H1 (cell line): ENCODE data around the gene FAM83C. TPM values are rescaled to one million over a fixed set of nuclear protein-coding genes. Genes with fewer than 3 reads are reported as not detected.

ENCODE experiments used
- CTCF ChIA-PET: fragments of 300-600 bp; sonication (Branson Sonifier 250); formaldehyde crosslinking; loops from one replicate; lab custom pipeline; 2021; ENCODE audit not compliant: partially characterized antibody; lab: Charles Lee
- POLR2A ChIA-PET: fragments of 300-600 bp; sonication (Branson Sonifier 250); formaldehyde crosslinking; loops from one replicate; lab custom pipeline; 2021; ENCODE audit warnings: inconsistent platforms; ENCODE audit not compliant: partially characterized antibody; lab: Charles Lee
- DNase-seq, 2 experiments: peaks; one replicate each; pipeline versions ENCODE4 v3.0.0 to v3.0.0-alpha.2; 2010 to 2022; ENCODE audit warnings: low spot score in 2 of 2, low read depth in 1 of 2, mixed read lengths in 1 of 2
- FAIRE-seq: peaks from 2 replicates; lab custom pipeline; 2011; peaks lifted over from hg19 to GRCh38; lab: Jason Lieb, UNC
- H2AFZ ChIP-seq: 2 replicates; pipeline ENCODE4 v1.8.1; 2012; ENCODE audit warnings: low read length, inconsistent platforms
- H2AK5ac ChIP-seq: 2 replicates; pipeline ENCODE4 v1.6.1; 2013; ENCODE audit warnings: low read depth, low read length
- H2BK120ac ChIP-seq: replicated peaks from 2 replicates; pipeline ENCODE3; 2013; ENCODE audit warnings: low read depth, low read length, inconsistent platforms
- H2BK12ac ChIP-seq: 2 replicates; pipeline ENCODE4 v1.6.1; 2013; ENCODE audit warnings: low read depth, low read length
- H2BK15ac ChIP-seq: 2 replicates; pipeline ENCODE4 v1.6.1; 2013; ENCODE audit warnings: low read length
- H2BK20ac ChIP-seq: 2 replicates; pipeline ENCODE4 v1.6.1; 2013; ENCODE audit warnings: low read length
- H2BK5ac ChIP-seq: 2 replicates; pipeline ENCODE4 v1.6.1; 2013; ENCODE audit warnings: low read depth, low read length
- H3K14ac ChIP-seq: 2 replicates; pipeline ENCODE4 v1.6.1; 2013; ENCODE audit warnings: inconsistent platforms; ENCODE audit not compliant: insufficient read length
- H3K18ac ChIP-seq: 2 replicates; pipeline ENCODE4 v1.6.1; 2013; ENCODE audit warnings: low read length; ENCODE audit errors: extremely low read depth
- H3K23ac ChIP-seq: 2 replicates; pipeline ENCODE4 v1.6.1; 2013; ENCODE audit warnings: inconsistent platforms; ENCODE audit not compliant: insufficient read length
- H3K23me2 ChIP-seq: 2 replicates; pipeline ENCODE4 v1.6.1; 2013; ENCODE audit warnings: low read depth, low read length
- H3K27ac ChIP-seq: 2 replicates; pipeline ENCODE4 v1.6.1; 2011; ENCODE audit warnings: low read depth, low read length, inconsistent platforms
- H3K27me3 ChIP-seq, 4 experiments: replicated peaks in 1 of 4; 1 replicate in 1 of 4; 2 replicates in 3 of 4; pipeline versions ENCODE4 v1.6.1 to v1.8.1; 2011 to 2013; ENCODE audit warnings: low read length in 3 of 4, mild to moderate bottlenecking in 3 of 4, inconsistent platforms in 2 of 4, mixed read lengths in 2 of 4, moderate library complexity in 1 of 4; ENCODE audit not compliant: control insufficient read depth in 3 of 4, insufficient read depth in 3 of 4; ENCODE audit errors: extremely low read depth in 1 of 4
- H3K36me3 ChIP-seq, 4 experiments: 2 replicates each; pipeline versions ENCODE4 v1.6.1 to v1.8.1; 2011 to 2013; ENCODE audit warnings: mild to moderate bottlenecking in 4 of 4, low read length in 3 of 4, moderate library complexity in 2 of 4, control low read depth in 1 of 4, inconsistent platforms in 1 of 4; ENCODE audit not compliant: insufficient read depth in 4 of 4, control insufficient read depth in 2 of 4
- H3K4ac ChIP-seq: replicated peaks from 2 replicates; pipeline ENCODE3; 2013; ENCODE audit warnings: low read length, low read depth, mixed read lengths, inconsistent platforms; ENCODE audit not compliant: insufficient read length
- H3K4me1 ChIP-seq, 4 experiments: replicated peaks in 1 of 4; 1 replicate in 1 of 4; 2 replicates in 3 of 4; pipeline versions ENCODE4 v1.6.1 to v1.8.1; 2011 to 2013; ENCODE audit warnings: low read length in 3 of 4, inconsistent platforms in 2 of 4, mixed read lengths in 1 of 4; ENCODE audit not compliant: insufficient read depth in 4 of 4, control insufficient read depth in 3 of 4
- H3K4me2 ChIP-seq, 2 experiments: 2 replicates each; pipeline versions ENCODE4 v1.6.1 to v1.8.1; 2011 to 2013; ENCODE audit warnings: low read depth in 2 of 2, low read length in 2 of 2, control low read depth in 1 of 2, inconsistent platforms in 1 of 2, mild to moderate bottlenecking in 1 of 2; ENCODE audit not compliant: insufficient read depth in 1 of 2
- H3K4me3 ChIP-seq, 4 experiments: fragments of 200-600, 300-600 bp in 1 of 4; sonication (generic), shearing (Covaris generic), sonication (Bioruptor Twin) in 1 of 4; 2 replicates each; pipeline versions ENCODE4 v1.5.1 to v1.8.1; 2011 to 2016; ENCODE audit warnings: low read length in 4 of 4, low read depth in 3 of 4, control low read depth in 2 of 4, inconsistent platforms in 2 of 4, mild to moderate bottlenecking in 2 of 4, mixed read lengths in 1 of 4, moderate library complexity in 1 of 4; ENCODE audit not compliant: insufficient read depth in 2 of 4; ENCODE audit errors: extremely low read depth in 1 of 4
- H3K56ac ChIP-seq: replicated peaks from 2 replicates; pipeline ENCODE3; 2013; ENCODE audit warnings: low read depth, mild to moderate bottlenecking, mixed read lengths, low read length, inconsistent platforms; ENCODE audit not compliant: insufficient read length
- H3K79me1 ChIP-seq: 2 replicates; pipeline ENCODE4 v1.6.1; 2013; ENCODE audit warnings: low read depth, low read length, control low read depth
- H3K79me2 ChIP-seq, 2 experiments: 2 replicates each; pipeline versions ENCODE4 v1.6.1 to v1.8.1; 2012 to 2013; ENCODE audit warnings: low read length in 2 of 2, mild to moderate bottlenecking in 2 of 2, inconsistent platforms in 1 of 2; ENCODE audit not compliant: insufficient read depth in 2 of 2, control insufficient read depth in 1 of 2
- H3K9ac ChIP-seq, 4 experiments: replicated peaks in 1 of 4; 1 replicate in 1 of 4; 2 replicates in 3 of 4; pipeline versions ENCODE4 v1.6.1 to v1.8.1; 2011 to 2013; ENCODE audit warnings: low read depth in 3 of 4, low read length in 3 of 4, control low read depth in 2 of 4, mild to moderate bottlenecking in 2 of 4, moderate library complexity in 2 of 4, inconsistent platforms in 1 of 4; ENCODE audit errors: extremely low read depth in 1 of 4
- H3K9me3 ChIP-seq, 2 experiments: 2 replicates each; pipeline versions ENCODE4 v1.6.1 to v1.8.1; 2012 to 2013; ENCODE audit warnings: mild to moderate bottlenecking in 2 of 2, moderate library complexity in 2 of 2, control low read depth in 1 of 2, inconsistent platforms in 1 of 2, low read depth in 1 of 2, low read length in 1 of 2, mixed read lengths in 1 of 2; ENCODE audit not compliant: insufficient read depth in 2 of 2
- H4K20me1 ChIP-seq, 2 experiments: replicated peaks in 1 of 2; 2 replicates each; pipeline versions ENCODE3 to v1.8.1; 2011 to 2013; ENCODE audit warnings: inconsistent platforms in 2 of 2, low read length in 2 of 2, mild to moderate bottlenecking in 1 of 2; ENCODE audit not compliant: insufficient read depth in 2 of 2, control insufficient read depth in 1 of 2
- H4K5ac ChIP-seq: 2 replicates; pipeline ENCODE4 v1.6.1; 2013; ENCODE audit warnings: low read length, low read depth, mixed read lengths, inconsistent platforms; ENCODE audit not compliant: insufficient read length
- H4K8ac ChIP-seq: 2 replicates; pipeline ENCODE4 v1.8.0; 2013; ENCODE audit warnings: mild to moderate bottlenecking, moderate library complexity, low read length, inconsistent platforms; ENCODE audit not compliant: insufficient read depth; ENCODE audit errors: extremely low read depth
- H4K91ac ChIP-seq: replicated peaks from 2 replicates; pipeline ENCODE3; 2013; ENCODE audit warnings: low read length, mixed read lengths, inconsistent platforms; ENCODE audit not compliant: insufficient read length
- ATF2 ChIP-seq: IDR thresholded peaks from 2 replicates; pipeline ENCODE4 v1.6.1; 2012; ENCODE audit warnings: low read length, inconsistent platforms
- CHD2 ChIP-seq: IDR thresholded peaks from 2 replicates; pipeline ENCODE4 v1.6.1; 2012; ENCODE audit warnings: low read length, improper control_type of control experiment
- CREB1 ChIP-seq: IDR thresholded peaks from 2 replicates; pipeline ENCODE4 v1.6.1; 2012; ENCODE audit warnings: inconsistent platforms
- GABPA ChIP-seq: IDR thresholded peaks from 2 replicates; pipeline ENCODE4 v1.6.1; 2011; ENCODE audit warnings: mild to moderate bottlenecking, low read length, moderate library complexity, borderline replicate concordance; ENCODE audit not compliant: insufficient read depth
- KDM4A ChIP-seq: IDR thresholded peaks from one replicate; pipeline ENCODE4 v1.7.1; 2012; ENCODE audit warnings: low read depth, mild to moderate bottlenecking, moderate library complexity, low read length, inconsistent platforms; ENCODE audit not compliant: severe bottlenecking
- POLR2AphosphoS5 ChIP-seq: IDR thresholded peaks from 2 replicates; pipeline ENCODE4 v1.6.1; 2011; ENCODE audit warnings: low read depth, low read length
- POU5F1 ChIP-seq: IDR thresholded peaks from 2 replicates; pipeline ENCODE4 v1.6.1; 2011; ENCODE audit warnings: low read depth, mild to moderate bottlenecking, low read length, moderate library complexity
- RNF2 ChIP-seq: fragments of 200-900, 300-1000 bp; sonication (generic); IDR thresholded peaks from 2 replicates; pipeline ENCODE4 v1.7.1; 2016; ENCODE audit warnings: borderline replicate concordance, low read depth, mild to moderate bottlenecking, antibody characterized with exemption, low read length; ENCODE audit not compliant: poor library complexity, severe bottlenecking; ENCODE audit errors: missing control alignments
- SP4 ChIP-seq: IDR thresholded peaks from 2 replicates; pipeline ENCODE4 v1.6.1; 2012; ENCODE audit warnings: low read length, inconsistent platforms
- TCF12 ChIP-seq: IDR thresholded peaks from 2 replicates; pipeline ENCODE4 v1.6.1; 2011; ENCODE audit warnings: low read depth, mild to moderate bottlenecking, low read length
- USF2 ChIP-seq: IDR thresholded peaks from 2 replicates; pipeline ENCODE4 v1.6.1; 2011; ENCODE audit warnings: low read length, improper control_type of control experiment
- WGBS, 2 experiments: shearing (Covaris generic) in 1 of 2; methylation state at CpG; one replicate each; pipeline versions ENCODE4 v1.1.6 to v1.1.7; 2013 to 2015; ENCODE audit warnings: low lambda C conversion rate in 2 of 2, mixed read lengths in 2 of 2, inconsistent platforms in 1 of 2, low coverage in 1 of 2, missing lambda C conversion rate in 1 of 2; ENCODE audit not compliant: insufficient replicate concordance in 2 of 2, insufficient coverage in 1 of 2, insufficient read length in 1 of 2; ENCODE audit errors: extremely low coverage in 1 of 2, missing lambda C conversion rate in 1 of 2; 5-methylcytosine and 5-hydroxymethylcytosine counted together
- polyA plus RNA-seq, 7 experiments: library from polyadenylated mRNA; depleted of rRNA in 3 of 7; stranded (reverse) in 5 of 7; unstranded in 2 of 7; fragments of >200 nt in 5 of 7; fragments of 200-250 nt in 2 of 7; gene quantifications; 1 replicate in 5 of 7; 2 replicates in 1 of 7; 4 replicates in 1 of 7; pipeline versions ENCODE4 v1.2.1 to v1.2.3, GENCODE V29; 2011 to 2013; ENCODE audit warnings: missing spikeins in 2 of 7, mixed read lengths in 2 of 7
- total RNA-seq: library from RNA; stranded (reverse); fragmentation: NEBNext Ultra II Directional; extraction: Animal tissue kit (Norgen Biotek cat#: 25700); gene quantifications from 2 replicates; pipeline ENCODE4 v1.2.1, GENCODE V29; 2021

FAM83C gene
- total and polyA plus RNA-seq, 2 of the 8 experiments (the other 6 are each of a cell fraction or from before 2014, with no cell fraction given): not detected

- peak overlapping the region; percentile 97 for H2BK12ac ChIP-seq
- H3K4me2 ChIP-seq: no peak overlapping the region
- no peak overlapping the region for H3K4me3 ChIP-seq
- no peak for DNase-seq
- H2BK5ac ChIP-seq: peak overlapping the region; percentile 98
- peak overlapping the region; percentile 99 for H2AK5ac ChIP-seq
- POLR2A ChIA-PET: interaction anchor here (0.8 to 2.3 kb wide), 10 partner anchors 9 to 39 kb away, joined by 3 to 15 read pairs (median 3); partner anchors contain the start of gene EIF6
- no peak overlapping the region for H3K23ac ChIP-seq
- no peak overlapping the region for H3K14ac ChIP-seq
- peak overlapping the region; percentile 98 for H2BK120ac ChIP-seq
- no peaks in the 10 kb centered on the region for H4K20me1 ChIP-seq
- peaks cover 0 to 7% (median 0%) of the 10 kb centered on the region in 4 experiments; a peak in 2 of 8 replicates for H3K36me3 ChIP-seq
- peak overlapping the region; percentile 32 for H4K5ac ChIP-seq
- peak overlapping the region; percentile 58 for H3K4ac ChIP-seq
- no peak for FAIRE-seq
- H3K4me1 ChIP-seq: peaks cover 16 to 39% (median 30%) of the 10 kb centered on the region in 4 experiments
- no peaks in the 10 kb centered on the region for H3K9me3 ChIP-seq
- CTCF ChIA-PET: interaction anchor here (0.6 to 3.0 kb wide), 9 partner anchors 9 to 165 kb away, joined by 3 to 12 read pairs (median 4); partner anchors contain the start of gene EDEM2
- H3K27ac ChIP-seq: peak overlapping the region; percentile 86; the same call in 1 of the 2 replicates
- H3K18ac ChIP-seq: peak overlapping the region; percentile 81
- no peaks in the 10 kb centered on the region for H3K79me2 ChIP-seq
- 79% methylated on average over 6 of the region's 6 CpGs; no CpG with 5 or more reads in 1 of the 2 experiments for WGBS, 2 experiments
- no peaks in the 10 kb centered on the region for H3K27me3 ChIP-seq
- no peak overlapping the region for H3K56ac ChIP-seq
- no peak overlapping the region for H4K8ac ChIP-seq
- H2BK15ac ChIP-seq: no peak overlapping the region
- H4K91ac ChIP-seq: peak overlapping the region; percentile 99
- H2BK20ac ChIP-seq: peak overlapping the region; percentile 98
- H3K79me1 ChIP-seq: no peaks in the 10 kb centered on the region
- no peak overlapping the region for H2AFZ ChIP-seq
- no peaks in the 10 kb centered on the region; the same call in 1 of the 2 replicates for H3K23me2 ChIP-seq
- H3K9ac ChIP-seq: no peak overlapping the region; a peak in 1 of 7 replicates
- no peak for TF ChIP-seq RNF2
- no peak for TF ChIP-seq GABPA
- TF ChIP-seq KDM4A: no peak
- TF ChIP-seq CHD2: no peak
- TF ChIP-seq POLR2AphosphoS5: no peak
- no peak for TF ChIP-seq POU5F1
- TF ChIP-seq SP4: no peak
- TF ChIP-seq USF2: no peak
- TF ChIP-seq TCF12: no peak
- TF ChIP-seq CREB1: no peak
- no peak for TF ChIP-seq ATF2
Measured at GRCh38 chr20:35260426-35260825, 31.8 kb downstream of the FAM83C start.
